LNCaP clone FGC (cell line): ENCODE measurements around the gene MYH16.
"Not testable (repeated sequence)": the region's sequence is repeated elsewhere in the genome, so short reads cannot be mapped to it uniquely, and the experiment has no call there.

ENCODE experiments used
- DNase-seq: peaks from one replicate; pipeline ENCODE4 v3.0.0-alpha.2; 2011; ENCODE audit warnings: low read depth
- H3K4me3 ChIP-seq: 2 replicates; pipeline ENCODE4 v1.5.1; 2011; ENCODE audit warnings: mild to moderate bottlenecking, low read depth, low read length, control low read depth
- TF ChIP-seq, protein P1 (sequence below): IDR thresholded peaks from 2 replicates; pipeline ENCODE4 v1.5.1; 2012; ENCODE audit warnings: mild to moderate bottlenecking; ENCODE audit not compliant: control insufficient read depth, insufficient read depth; ENCODE audit errors: extremely low read depth

MYH16 gene

DNA sequence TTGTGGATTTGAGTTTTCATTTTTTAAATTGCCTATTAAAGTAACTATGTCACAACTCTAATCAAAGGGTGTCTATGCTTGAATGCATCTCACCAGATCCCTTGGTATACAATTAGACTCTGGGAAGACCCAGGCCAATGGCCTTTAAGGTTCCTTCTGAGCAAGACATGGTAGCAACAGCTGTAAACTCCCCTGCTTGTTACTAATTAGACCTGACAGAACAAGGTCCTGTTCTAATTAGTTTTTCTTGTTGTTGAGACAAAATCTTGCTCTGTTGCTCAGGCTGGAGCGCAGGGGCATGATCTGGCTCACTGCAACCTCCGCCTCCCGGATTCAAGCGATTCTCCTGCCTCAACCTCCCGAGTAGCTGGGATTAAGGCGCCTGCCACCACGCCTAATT lies 2.9 kb downstream of the MYH16 start:
- no peak overlapping the region for H3K4me3 ChIP-seq
- DNase-seq: no peak
- TF ChIP-seq, protein P1, sequence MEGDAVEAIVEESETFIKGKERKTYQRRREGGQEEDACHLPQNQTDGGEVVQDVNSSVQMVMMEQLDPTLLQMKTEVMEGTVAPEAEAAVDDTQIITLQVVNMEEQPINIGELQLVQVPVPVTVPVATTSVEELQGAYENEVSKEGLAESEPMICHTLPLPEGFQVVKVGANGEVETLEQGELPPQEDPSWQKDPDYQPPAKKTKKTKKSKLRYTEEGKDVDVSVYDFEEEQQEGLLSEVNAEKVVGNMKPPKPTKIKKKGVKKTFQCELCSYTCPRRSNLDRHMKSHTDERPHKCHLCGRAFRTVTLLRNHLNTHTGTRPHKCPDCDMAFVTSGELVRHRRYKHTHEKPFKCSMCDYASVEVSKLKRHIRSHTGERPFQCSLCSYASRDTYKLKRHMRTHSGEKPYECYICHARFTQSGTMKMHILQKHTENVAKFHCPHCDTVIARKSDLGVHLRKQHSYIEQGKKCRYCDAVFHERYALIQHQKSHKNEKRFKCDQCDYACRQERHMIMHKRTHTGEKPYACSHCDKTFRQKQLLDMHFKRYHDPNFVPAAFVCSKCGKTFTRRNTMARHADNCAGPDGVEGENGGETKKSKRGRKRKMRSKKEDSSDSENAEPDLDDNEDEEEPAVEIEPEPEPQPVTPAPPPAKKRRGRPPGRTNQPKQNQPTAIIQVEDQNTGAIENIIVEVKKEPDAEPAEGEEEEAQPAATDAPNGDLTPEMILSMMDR: no peak

DNA sequence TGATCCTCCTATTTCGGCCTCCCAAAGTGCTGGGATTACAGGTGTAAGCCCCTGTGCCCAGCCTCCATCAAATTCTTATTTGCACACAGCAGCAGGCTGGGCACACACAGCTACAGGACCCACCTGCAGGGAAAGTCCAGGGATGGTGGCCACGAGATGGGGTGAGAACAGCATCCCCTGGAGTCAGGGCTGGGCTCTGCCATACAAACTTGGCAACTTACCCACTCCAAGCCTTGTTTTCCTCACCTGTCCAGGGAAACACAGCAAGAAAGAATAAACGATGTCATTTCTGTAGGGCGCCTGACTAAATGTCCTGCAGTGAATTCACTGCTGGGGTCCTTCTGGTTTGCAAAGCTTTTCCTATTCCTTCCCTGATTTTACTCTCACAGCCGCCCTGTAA lies 5.5 kb downstream of the MYH16 start:
- H3K4me3 ChIP-seq: no peak overlapping the region
- no peak for DNase-seq
- TF ChIP-seq, protein P1: no peak

DNA sequence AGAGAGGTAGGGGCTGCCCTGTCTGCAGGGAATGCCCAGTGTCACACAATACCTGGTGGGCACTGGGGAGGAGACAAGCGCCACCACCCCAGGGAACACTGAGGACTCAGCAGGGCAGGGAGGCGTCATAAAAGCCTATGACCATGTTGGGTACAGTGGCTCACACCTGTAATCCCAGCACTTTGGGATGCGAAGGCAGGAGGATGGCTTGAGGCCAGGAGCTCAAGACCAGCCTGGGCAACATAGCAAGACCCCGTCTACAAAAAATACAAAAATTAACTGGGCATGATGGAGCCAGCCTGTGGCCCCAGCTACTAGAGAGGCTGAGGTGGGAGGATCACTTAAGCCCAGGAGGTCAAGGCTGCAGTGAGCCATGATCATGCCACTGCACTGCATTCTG lies 11.5 kb downstream of the MYH16 start:
- not testable (repeated sequence) for DNase-seq, H3K4me3 ChIP-seq

DNA sequence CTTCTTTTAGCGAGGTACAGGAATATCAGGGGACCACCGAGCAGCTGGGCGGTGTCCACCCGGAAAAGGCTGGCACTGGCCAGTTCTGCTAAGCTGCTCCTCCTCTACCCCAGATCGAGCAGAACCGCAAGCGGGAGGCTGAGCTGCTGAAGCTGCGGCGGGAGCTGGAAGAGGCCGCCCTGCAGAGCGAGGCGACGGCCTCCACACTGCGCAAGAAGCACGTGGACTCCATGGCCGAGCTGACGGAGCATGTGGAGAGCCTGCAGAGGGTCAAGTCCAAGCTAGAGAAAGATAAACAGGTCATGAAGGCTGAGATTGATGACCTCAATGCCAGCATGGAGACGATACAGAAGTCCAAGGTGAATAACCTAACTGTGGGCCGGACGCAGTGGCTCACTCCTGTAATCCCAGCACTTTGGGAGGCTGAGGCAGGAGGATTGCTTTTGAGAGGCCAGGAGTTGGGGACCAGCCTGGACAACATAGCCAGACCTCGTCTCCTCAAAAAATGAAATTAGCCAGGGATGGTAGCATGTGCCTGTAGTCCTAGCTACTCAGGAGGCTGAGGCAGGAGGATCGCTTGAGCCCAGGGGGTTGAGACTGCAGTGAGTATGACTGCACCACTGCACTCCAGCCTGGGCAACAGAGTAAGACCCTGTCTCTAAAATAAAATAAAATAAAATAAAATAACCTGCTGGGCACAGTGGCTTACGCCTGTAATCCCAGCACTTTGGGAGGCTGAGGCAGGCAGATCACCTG lies 15.3 kb downstream of the MYH16 start:
- no peak overlapping the region for H3K4me3 ChIP-seq
- TF ChIP-seq, protein P1: no peak
- no peak for DNase-seq

DNA sequence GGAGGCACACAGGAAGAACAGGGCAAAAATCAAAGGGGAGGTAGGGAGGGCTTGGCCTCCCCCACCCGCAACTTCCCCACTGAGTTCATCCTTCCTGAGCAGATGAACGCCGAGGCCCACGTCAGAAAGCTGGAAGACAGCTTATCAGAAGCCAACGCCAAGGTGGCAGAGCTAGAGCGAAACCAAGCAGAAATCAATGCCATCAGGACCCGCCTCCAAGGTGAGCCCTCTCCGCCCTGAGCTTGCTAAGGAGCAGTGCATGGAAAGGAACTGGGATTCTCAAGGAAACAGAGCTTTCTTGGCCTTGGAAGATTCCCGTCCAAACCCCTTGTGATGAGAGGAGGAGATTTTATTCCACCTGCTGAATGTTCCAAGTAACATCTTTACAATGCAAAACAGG lies 16.5 kb downstream of the MYH16 start:
- no peak for DNase-seq
- H3K4me3 ChIP-seq: no peak overlapping the region
- TF ChIP-seq, protein P1: no peak

DNA sequence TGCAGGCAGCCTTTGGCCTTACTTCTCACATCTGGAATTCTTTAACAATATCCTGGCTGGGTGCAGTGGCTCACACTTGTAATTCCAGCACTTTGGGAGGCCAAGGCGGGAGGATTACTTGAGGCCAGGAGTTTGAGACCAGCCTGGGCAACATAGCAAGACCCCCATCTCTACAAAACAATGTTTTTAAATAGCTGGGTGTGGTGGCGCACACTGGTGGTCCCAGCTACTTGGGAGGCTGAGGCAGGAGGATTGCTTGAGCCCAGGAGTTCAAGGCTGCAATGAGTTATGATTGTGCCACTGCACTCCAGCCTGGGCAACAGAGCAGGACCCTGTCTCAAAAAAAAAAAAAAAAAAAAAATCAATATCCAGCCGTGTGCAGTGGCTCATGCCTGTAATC lies 17.5 kb downstream of the MYH16 start:
- DNase-seq, H3K4me3 ChIP-seq: not testable (repeated sequence)

DNA sequence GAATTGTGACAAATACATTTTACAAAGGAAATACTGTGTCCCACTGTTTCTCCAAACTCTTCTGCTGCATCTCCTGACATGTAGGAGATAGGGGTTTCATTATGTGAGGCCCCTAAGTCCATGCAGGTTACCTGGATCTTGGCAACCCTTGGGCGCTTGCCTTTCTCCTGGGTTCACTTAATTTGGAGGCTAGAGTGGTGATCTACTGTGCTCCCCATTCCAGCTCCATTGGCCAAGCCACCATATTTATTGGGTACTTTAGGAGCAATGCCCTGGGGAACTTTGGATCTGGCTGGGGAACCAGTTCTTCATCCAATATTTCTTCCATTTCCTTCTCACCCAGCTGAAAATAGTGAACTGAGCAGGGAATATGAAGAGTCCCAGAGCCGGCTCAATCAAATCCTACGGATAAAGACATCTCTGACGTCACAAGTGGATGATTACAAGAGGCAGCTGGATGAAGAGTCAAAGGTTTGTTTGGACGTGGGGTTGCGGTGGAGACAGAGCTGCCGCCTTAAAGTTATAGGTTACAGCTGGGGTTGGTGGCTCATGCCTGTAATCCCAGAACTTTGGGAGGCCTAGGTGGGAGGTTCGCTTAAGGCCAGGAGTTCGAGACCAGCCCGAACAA lies 18.5 kb downstream of the MYH16 start:
- no peak for DNase-seq
- TF ChIP-seq, protein P1: no peak
- H3K4me3 ChIP-seq: no peak overlapping the region

DNA sequence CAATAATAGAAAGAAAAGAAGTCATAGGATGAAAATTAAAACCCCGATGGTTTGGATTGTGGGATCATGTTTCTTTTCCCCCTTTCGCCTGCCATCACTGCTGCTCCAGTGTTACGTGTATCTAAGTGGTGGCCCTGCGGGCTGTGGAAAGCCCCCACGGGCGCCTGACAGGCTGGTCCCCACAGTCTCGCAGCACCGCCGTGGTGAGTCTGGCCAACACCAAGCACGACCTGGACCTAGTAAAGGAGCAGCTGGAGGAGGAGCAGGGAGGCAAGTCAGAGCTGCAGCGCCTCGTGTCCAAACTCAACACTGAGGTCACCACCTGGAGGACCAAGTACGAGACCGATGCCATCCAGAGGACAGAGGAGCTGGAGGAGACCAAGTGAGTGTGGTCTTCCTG lies 19.5 kb downstream of the MYH16 start:
- TF ChIP-seq, protein P1: no peak
- no peak overlapping the region for H3K4me3 ChIP-seq
- no peak for DNase-seq
